HG02852 (cell line): ENCODE measurements around the gene APELA.
A peak's percentile ranks its signal among the peaks of the same experiment; 100 is the strongest.
"Not testable (repeated sequence)": the region's sequence is repeated elsewhere in the genome, so short reads cannot be mapped to it uniquely, and the experiment has no call there.

ENCODE experiments used
- ATAC-seq: cut with Tn5 transposase; IDR thresholded peaks from one replicate; pipeline ENCODE4 v1.9.1; 2021; ENCODE audit warnings: mild to moderate bottlenecking, moderate library complexity; ENCODE audit not compliant: unreplicated experiment

Gene APELA

DNA sequence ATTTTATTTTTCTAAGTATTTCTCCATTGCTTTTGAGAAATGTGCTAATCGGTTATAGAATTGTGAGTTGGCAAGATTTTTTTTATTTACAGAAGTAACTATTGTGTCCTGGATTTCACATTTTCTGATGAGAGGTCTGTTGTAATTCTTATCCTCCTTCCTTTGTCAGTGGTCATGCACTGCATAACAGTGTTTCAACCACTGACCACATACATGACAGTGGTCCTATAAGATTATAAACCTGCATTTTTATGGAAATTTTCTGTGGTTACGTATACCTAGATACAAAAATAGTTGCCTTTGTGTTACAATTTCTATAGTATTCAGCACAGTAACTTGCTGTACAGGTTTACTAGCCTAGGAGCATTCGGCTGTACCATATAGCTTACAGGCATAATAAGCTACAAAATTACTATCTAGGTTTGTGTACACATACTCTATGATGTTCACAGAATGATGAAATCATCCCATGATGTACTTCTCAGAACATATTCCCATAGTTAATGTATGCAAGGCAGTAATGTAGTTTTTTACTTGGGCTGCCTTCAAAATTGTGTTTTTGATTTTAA is 47.8 kb downstream of the APELA start:
- no peak for ATAC-seq

DNA sequence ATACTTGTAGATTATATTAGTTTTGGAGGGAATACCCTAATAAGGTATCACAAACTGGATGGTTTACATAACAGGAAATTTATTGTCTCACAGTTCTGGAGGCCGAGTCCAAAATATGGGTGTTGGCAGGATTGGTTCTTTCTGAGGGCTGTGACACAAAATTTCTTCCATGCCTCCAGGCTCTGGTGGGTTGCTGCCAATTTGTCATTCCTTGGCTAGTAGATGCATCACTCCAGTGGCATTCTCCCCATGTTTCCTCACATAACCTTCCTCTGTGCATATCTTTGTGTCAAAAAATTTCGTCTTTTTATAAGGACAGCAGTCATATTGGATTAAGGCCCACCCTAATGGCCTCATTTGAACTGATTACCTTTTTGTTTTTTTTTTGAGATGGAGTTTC is 49.3 kb downstream of the APELA start:
- ATAC-seq = no peak

DNA sequence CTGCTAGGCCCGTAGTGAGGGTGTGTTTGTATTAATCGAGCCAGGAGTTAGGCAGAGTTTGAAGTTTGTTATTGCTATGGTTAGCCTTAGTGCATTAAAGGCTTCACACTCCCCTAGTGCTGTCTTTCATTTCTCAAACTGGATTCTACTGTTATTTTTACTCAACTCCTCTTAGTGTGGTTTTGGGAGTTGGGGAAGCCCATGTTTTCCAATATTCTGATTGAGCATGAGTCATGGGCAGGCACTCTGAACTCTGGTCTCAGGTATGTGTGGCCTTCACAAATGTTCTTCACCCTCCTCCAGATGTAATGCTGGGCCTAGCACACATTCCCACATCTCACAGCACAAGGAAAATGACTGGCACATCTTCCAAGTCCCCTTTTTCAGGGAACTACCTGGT is 50.1 kb downstream of the APELA start:
- ATAC-seq = not testable (repeated sequence)

DNA sequence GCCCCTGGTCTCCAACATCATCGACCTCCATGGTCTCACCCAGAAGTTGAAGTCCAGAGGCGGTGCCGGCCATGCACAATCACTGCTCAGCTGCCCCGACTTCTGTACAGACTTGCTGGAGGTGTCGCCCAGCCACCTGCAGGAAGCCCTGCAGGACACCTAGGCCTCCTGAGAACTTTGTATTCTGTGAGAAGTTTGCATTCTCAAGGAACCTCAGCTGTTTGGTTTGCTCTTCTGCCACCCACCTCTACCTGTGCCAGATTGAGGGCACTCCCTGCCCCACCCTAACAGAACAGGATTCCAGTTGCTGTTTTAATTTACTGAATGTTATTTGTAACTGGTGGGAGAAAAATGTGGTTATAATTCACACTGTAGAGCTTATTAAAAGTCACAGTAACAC is 53.7 kb downstream of the APELA start:
- ATAC-seq = no peak

DNA sequence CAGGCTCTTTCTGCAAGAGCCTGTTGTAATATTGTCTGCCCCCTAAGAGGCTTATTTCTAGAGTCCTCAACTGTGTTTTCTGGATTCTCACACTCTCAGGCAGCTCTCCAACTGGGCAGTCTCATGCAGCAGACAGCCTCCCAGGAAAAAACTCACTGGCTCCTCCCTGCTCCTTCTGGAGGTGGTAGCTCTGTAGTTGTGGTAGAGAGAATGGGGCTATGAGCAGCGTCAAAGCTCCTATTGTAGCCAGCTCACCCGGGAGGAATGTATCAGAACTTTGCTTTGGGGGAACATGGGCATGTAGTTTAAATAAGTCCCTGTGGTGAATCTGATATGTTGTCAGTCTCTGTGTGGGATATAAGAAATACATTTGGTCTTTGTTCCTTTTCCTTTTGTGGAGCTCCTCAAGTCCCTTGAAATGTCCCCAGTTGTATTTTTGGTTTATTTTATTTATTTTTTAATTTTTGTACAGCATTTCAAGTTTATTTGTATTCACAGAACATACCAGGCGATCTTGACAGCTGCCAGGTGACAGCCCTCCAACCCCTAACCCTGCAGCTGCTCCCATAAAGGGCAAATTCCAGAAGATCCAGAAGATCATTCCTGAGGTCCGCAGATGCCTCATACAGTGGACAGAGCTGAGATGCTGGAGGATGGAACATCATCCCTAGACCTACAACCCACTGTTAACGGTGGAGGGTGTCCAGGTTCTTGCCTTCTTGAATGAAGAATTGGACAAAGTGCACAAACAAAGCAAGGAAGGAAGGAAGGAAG is 54.8 kb downstream of the APELA start:
- ATAC-seq = no peak

DNA sequence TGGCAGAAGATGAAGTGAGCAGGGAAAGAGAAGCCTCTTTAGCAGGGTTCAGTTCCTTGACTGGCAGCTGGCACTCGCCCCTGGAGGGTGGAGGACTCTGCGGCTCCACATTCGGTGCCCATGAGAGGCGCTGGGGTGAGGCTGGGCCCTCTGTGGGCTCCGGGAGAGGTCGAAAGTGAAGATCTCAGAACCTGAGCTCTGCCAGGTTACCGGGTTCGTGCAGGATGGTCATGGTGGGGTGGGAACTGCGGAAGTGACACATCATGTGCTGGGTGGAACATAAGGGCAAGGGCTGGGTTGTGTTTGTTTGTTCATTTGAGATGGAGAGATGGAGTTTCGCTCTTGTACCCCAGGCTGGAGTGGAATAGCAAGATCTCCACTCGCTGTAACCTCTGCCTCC is 56.3 kb downstream of the APELA start:
- ATAC-seq = no peak

DNA sequence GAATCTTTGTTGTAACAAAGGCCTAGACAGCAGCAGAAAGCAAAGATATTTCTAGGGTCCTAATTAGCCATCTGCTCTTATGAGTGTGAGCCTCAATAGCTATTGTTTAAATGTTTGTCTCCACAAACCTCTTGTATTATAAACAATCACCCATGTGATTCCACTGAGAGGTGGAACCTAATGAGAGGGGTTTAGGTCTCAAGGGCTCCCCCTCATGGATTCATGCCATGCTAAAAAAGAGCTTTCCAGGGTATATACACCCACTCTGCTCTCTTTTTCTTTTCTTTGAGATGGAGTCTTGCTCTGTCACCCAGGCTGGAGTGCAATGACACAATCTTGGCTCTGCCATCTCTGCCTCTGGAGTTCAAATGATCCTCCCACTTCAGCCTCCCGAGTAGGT is 58.4 kb downstream of the APELA start:
- ATAC-seq = peak; percentile 58

DNA sequence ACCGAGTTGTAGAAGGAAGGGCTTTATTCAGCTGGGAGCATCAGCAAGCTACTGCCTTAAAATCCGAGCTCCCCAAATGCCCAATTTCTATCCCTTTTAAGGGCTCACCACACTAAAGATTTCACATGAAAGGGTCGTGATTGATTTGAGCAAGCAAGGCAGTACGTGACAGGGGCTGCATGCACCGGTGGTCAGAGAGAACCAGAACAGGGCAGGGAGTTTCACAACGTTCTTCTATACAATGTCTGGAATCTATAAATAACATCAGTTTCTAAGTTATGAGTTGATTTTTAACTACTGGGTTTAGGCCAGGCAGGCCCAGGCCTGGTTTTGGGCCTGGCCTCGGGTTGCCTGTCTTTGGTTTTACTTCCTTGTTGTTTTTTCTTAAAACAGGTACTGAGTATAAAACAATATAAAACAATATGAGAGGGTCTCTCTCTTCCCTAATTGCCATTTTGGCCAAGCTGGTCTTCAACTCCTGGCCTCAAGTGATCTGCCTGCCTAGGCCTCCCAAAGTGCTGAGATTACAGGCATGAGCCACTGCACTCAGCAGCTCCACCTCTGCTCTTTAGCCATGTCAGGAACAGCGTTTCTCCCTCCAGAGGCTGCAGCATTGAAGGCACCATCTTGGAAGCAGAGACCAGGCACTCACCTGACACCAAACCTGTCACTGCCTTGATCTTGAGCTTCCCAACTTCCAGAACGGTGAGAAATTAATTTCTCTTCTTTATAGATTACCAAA is 59.1 kb downstream of the APELA start:
- peak; percentile 46 for ATAC-seq

DNA sequence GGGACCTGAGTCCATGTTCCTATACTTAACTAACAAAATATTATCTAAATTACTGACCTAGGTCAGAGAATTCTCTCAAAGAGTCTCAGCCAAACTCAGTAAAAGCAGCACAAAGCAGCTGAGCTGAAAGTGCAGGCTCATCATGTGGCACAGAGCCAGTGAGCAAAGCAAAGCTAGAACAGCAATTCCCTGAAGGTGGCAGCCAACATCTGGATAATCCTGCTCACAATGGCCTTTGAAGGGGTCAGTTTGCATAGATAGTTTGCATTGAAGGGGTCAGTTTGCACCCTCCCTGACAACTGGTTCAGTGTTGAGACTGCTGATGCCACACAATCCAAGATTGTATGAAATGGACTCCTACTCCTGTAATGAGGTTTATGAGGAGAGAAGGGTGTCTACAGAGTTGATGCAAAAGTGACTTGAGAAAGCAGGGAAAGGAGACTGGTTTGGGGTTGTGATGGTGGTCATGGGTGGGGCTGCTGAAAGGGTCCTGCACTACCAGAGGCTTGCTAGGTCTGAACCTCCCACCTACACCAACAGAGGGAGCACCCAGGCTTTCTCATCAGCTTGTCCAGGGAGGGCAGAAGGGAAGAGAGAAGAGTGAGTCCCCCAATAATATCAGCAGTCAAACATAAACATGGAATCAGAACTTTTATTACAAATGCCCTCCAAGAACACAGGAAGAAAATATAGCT is 60.7 kb downstream of the APELA start:
- no peak for ATAC-seq

DNA sequence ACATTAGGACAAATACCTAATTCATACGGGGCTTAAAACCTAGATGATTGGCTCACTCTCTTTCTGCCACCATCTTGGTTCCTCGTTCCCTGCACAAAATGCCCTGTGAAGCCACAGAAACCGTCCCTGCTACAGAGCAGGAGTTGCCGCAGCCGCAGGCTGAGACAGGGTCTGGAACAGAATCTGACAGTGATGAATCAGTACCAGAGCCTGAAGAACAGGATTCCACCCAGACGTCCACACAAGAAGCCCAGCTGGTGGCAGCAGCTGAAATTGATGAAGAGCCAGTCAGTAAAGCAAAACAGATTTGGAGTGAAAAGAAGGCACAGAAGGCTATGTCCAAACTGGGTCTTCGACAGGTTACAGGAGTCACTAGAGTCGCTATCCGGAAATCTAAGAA is 66.2 kb downstream of the APELA start:
- ATAC-seq = no peak

DNA sequence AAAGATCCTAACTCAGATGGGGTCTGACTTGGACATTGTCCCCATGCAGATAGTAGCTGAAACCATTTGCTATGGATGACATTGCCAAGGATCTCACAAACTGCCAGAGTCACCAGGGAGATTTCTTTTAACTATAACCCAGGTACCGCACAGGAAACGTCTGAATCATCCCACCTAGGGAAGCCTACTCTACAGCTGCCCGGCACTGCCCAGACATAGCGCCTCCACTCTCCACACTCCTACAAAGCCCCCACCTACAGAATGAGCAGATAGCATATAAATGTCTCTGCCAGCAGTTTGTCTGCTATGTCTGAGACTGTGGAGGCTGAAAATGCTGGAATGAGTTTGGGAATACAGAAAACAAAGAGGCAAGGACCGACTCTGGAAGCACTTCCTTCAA is 68.2 kb downstream of the APELA start:
- no peak for ATAC-seq

DNA sequence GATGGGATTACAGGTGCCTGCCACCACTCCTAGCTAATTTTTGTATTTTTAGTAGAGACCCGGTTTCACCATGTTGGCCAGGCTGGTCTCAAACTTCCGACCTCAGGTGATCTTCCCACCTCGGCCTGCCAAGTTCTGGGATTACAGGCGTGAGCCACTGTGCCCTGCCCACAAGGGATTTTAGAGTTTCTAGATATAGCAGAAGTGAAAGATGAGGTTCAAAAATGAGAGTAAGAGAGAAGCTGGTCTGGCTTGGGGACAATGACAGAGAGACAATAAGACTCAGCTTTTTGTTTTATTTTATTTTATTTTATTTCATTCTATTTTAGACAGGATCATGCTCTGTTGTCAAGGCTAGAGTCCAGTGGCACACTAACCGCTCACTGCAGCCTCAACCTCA is 69.8 kb downstream of the APELA start:
- ATAC-seq = no peak
